Glutamatergic neuron (in vitro differentiated cells): ENCODE data around the gene PLPP4. TPM values are rescaled to one million over a fixed set of nuclear protein-coding genes. Genes with fewer than 3 reads are reported as not detected.

Experiments
- DNase-seq: peaks from one replicate; pipeline ENCODE4 v3.0.0; 2022
- H3K27ac Mint-ChIP-seq: one replicate; pipeline ENCODE4 v1.8.0; 2020; ENCODE audit warnings: mild to moderate bottlenecking, mixed read lengths, inconsistent platforms; ENCODE audit not compliant: unreplicated experiment
- H3K27me3 Mint-ChIP-seq: one replicate; pipeline ENCODE4 v1.8.0; 2020; ENCODE audit warnings: mild to moderate bottlenecking, moderate library complexity, mixed read lengths, inconsistent platforms; ENCODE audit not compliant: unreplicated experiment
- H3K36me3 Mint-ChIP-seq: one replicate; pipeline ENCODE4 v1.8.0; 2020; ENCODE audit warnings: mild to moderate bottlenecking, mixed read lengths, inconsistent platforms; ENCODE audit not compliant: unreplicated experiment
- H3K4me1 Mint-ChIP-seq: one replicate; pipeline ENCODE4 v1.8.0; 2020; ENCODE audit warnings: mild to moderate bottlenecking, low read depth, mixed read lengths, inconsistent platforms; ENCODE audit not compliant: unreplicated experiment
- H3K4me3 Mint-ChIP-seq: one replicate; pipeline ENCODE4 v1.8.0; 2020; ENCODE audit warnings: mild to moderate bottlenecking, mixed read lengths, inconsistent platforms; ENCODE audit not compliant: unreplicated experiment
- H3K9me3 Mint-ChIP-seq: one replicate; pipeline ENCODE4 v1.8.0; 2020; ENCODE audit warnings: mild to moderate bottlenecking, moderate library complexity, mixed read lengths, inconsistent platforms; ENCODE audit not compliant: unreplicated experiment
- total RNA-seq: library from RNA; stranded (reverse); fragmentation: NEBNext Ultra II Directional; extraction: Animal tissue kit (Norgen Biotek cat#: 25700); gene quantifications from one replicate; pipeline ENCODE4 v1.2.1, GENCODE V29; 2021; ENCODE audit not compliant: unreplicated experiment
- TF ChIP-seq, protein P1 (sequence below): fragments of 200-600 bp; sonication (generic); IDR thresholded peaks from one replicate; pipeline ENCODE4 v1.5.0; 2021; ENCODE audit not compliant: partially characterized antibody, unreplicated experiment

PLPP4 gene
- total RNA-seq, 1 donor from 2014 or later = 2.6 TPM

DNA sequence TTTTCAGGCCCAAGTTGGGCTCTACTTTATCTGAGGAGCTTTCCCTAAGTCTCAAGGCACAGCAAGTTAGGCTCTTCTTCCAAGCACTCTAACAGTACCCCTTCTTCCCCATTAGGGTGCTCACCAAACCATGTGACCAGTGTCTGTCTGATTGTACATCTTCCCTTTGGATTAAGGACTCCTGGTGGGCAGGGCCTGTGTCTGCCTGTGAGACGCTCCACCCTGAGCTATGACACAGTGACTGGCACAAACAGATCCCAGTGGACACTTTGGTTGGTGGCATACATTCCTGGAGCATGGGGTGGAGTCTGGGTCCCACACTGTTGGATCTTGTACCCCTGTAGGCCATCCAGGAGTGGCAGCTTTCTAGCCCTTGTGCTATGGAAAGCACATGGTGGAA is 23.8 kb downstream of the PLPP4 start:
- peaks cover 8% of the 10 kb centered on the region for H3K36me3 Mint-ChIP-seq
- H3K27me3 Mint-ChIP-seq = peaks cover 6% of the 10 kb centered on the region
- DNase-seq = no peak
- peaks cover 4% of the 10 kb centered on the region for H3K9me3 Mint-ChIP-seq
- H3K27ac Mint-ChIP-seq = no peak overlapping the region
- TF ChIP-seq, protein P1, sequence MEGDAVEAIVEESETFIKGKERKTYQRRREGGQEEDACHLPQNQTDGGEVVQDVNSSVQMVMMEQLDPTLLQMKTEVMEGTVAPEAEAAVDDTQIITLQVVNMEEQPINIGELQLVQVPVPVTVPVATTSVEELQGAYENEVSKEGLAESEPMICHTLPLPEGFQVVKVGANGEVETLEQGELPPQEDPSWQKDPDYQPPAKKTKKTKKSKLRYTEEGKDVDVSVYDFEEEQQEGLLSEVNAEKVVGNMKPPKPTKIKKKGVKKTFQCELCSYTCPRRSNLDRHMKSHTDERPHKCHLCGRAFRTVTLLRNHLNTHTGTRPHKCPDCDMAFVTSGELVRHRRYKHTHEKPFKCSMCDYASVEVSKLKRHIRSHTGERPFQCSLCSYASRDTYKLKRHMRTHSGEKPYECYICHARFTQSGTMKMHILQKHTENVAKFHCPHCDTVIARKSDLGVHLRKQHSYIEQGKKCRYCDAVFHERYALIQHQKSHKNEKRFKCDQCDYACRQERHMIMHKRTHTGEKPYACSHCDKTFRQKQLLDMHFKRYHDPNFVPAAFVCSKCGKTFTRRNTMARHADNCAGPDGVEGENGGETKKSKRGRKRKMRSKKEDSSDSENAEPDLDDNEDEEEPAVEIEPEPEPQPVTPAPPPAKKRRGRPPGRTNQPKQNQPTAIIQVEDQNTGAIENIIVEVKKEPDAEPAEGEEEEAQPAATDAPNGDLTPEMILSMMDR = no peak
- H3K4me1 Mint-ChIP-seq = peaks cover 17% of the 10 kb centered on the region
- H3K4me3 Mint-ChIP-seq = no peak overlapping the region

DNA sequence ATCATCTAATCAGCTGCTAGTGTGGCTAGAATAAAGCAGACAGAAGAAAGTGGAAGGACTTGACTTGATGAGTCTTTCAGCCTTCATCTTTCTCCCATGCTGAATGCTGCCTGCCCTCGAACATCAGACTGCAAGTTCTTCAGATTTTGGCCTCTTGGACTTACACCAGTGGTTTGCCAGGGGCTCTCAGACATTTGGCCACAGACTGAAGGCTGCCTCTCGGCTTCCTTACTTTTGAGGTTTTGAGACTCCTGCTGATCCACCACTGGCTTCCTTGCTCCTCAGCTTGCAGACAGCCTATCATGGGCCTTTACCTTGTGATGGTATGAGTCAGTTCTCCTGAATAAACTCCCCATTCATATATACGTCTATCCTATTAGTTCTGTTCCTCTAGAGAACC is 26.0 kb downstream of the PLPP4 start:
- H3K4me1 Mint-ChIP-seq = peaks cover 10% of the 10 kb centered on the region
- H3K36me3 Mint-ChIP-seq = peaks cover 8% of the 10 kb centered on the region
- H3K9me3 Mint-ChIP-seq = peaks cover 7% of the 10 kb centered on the region
- TF ChIP-seq, protein P1 = no peak
- no peak overlapping the region for H3K27ac Mint-ChIP-seq
- H3K27me3 Mint-ChIP-seq = peaks cover 3% of the 10 kb centered on the region
- H3K4me3 Mint-ChIP-seq = no peak overlapping the region
- DNase-seq = no peak

DNA sequence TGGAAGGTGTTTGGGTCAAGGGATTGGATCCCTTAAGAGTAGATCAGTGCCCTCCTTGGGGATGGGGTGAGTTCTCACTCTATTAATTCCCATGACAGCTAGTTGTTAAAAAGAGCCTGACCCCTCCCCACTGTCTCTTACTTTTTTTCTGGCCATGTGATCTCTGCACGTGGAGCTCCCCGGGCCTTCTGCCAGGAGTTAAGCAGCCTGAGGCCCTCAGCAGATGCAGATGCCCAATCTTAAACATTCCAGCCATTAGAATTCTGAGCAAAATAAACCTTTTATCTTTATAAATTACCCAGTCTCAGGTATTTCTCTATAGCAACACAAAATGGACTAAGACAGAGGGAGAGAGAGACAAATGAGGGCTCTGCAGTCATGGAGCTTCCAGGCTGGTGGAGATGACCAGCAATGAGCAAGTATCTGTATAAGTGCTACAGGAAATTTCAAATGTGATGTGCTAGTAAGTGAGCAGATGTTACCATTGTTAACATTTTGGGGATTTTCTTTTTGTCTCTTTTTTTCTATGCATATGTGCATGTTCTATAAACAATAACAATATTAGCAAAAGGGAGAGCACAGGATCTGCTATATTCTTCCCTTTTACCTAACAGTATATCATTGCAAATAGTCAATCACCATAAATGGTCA is 26.7 kb downstream of the PLPP4 start:
- no peak overlapping the region for H3K4me3 Mint-ChIP-seq
- peaks cover 10% of the 10 kb centered on the region for H3K4me1 Mint-ChIP-seq
- H3K27me3 Mint-ChIP-seq = peaks cover 3% of the 10 kb centered on the region
- TF ChIP-seq, protein P1 = no peak
- H3K36me3 Mint-ChIP-seq = peaks cover 8% of the 10 kb centered on the region
- DNase-seq = no peak
- no peak overlapping the region for H3K27ac Mint-ChIP-seq
- H3K9me3 Mint-ChIP-seq = peaks cover 7% of the 10 kb centered on the region

DNA sequence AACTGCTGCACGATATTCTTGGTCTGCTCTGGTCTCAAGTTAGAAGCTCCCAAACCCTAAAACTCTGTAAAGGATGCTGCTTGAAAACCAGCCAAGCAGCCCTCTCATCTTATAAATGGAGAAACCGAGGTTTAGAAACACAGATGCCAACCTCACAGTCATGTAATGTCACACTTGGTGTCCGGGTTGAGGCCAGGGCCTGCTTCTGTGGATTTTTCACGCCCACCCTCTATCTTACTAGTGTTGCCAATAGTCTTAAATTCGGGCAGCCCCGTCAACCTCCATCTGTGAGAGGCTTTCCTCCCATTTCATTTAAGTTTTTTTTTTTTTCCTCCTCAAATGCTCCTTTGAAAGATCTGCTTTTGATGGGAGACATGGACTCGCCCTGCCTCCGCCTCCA is 28.9 kb downstream of the PLPP4 start:
- H3K4me3 Mint-ChIP-seq = no peak overlapping the region

DNA sequence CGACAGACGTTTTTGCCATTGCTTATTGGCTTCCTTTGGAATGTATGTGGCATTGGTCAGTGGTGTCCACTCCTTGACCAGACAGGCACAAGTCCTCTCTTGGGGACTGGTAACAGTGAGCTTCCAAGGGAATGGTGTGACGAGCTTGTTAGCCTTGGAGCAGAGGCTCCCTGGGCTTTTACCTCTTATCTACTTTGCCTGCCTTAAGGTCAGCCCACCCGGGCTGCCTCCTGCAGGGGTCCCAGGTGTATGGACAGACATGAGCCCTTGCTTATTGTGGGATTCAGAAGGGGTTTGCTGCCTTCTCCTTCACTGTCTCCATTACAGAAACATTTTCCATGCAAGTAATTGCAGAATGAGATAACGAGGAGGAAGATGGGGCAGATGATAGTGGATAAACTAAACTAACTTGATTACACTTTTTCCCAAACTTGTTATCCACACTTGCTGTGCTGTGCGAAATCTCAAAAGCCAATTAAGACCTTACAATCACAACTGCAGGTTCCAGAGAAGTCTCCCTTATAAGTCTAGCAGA is 29.7 kb downstream of the PLPP4 start:
- no peak for DNase-seq
- H3K27ac Mint-ChIP-seq = no peak overlapping the region
- TF ChIP-seq, protein P1 = no peak
- peaks cover 3% of the 10 kb centered on the region for H3K27me3 Mint-ChIP-seq
- no peak overlapping the region for H3K4me3 Mint-ChIP-seq
- H3K4me1 Mint-ChIP-seq = no peaks in the 10 kb centered on the region
- H3K9me3 Mint-ChIP-seq = peaks cover 7% of the 10 kb centered on the region
- H3K36me3 Mint-ChIP-seq = peaks cover 7% of the 10 kb centered on the region

More for the DNA sequence above, 28.9 kb downstream of the PLPP4 start:
- TF ChIP-seq, protein P1 = no peak
- Mint-ChIP-seq H3K27ac (no peak overlapping the region), H3K9me3 (peaks cover 7% of the 10 kb centered on the region), H3K27me3 (peaks cover 3% of the 10 kb centered on the region), H3K36me3 (peaks cover 8% of the 10 kb centered on the region), H3K4me1 (no peaks in the 10 kb centered on the region)
- no peak for DNase-seq
